ENCODE data around the gene SLC7A6.
A peak's percentile ranks its signal among the peaks of the same experiment; 100 is the strongest.

Gene SLC7A6

DNA sequence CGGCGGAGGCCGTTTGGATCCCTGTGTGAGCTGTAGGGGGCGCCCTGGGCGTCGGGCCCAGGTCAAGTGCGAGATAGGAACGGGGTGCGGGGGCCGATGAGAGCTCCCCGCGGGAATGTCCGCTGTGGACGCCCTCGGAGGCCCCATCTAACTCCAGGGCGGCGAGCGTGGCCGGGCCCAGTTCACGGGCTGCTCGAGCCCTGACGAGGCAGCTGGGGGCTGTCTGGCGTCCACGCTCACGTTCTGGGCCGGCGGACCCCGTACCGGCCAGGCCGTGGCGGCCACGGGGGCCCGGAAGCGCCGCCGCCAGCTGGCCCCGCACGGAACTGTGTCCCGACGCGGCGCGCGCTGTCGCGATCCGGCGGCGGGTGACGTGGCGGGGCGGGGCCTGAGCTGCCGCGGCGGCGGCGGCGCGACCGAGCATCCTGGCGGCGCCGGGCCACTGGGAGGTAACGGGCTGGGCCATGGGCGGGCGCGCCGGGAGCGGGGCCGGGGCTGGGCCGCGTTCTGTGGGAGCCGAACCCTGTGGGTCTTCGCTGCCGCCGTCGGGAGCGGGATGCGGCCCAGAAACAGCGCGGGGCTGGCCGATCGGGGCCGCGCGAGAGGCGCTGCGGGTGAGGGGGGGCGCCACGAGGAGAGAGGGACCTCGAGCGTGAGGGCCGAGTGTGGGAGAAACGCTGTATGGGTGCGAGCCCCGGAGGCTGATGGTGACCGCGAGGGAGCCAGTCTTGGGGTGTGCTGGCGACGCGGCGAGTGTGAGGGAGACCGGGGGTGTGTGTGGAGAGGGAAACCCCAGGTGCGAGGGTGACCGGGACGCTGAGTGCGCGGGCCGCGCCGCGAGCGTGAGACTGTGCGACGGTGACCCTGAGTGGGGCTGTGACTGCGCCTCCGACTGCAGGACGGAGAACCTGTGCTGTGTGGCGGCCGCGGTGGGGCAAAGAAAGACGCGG is at the start of gene SLC7A6:
SLC7A6 (plus strand) TSS at position 399 of the 950 bp plus-strand sequence. CDS start 10,201 bp downstream, outside the sequence.
- peak; percentile 58 for DNase-seq

DNA sequence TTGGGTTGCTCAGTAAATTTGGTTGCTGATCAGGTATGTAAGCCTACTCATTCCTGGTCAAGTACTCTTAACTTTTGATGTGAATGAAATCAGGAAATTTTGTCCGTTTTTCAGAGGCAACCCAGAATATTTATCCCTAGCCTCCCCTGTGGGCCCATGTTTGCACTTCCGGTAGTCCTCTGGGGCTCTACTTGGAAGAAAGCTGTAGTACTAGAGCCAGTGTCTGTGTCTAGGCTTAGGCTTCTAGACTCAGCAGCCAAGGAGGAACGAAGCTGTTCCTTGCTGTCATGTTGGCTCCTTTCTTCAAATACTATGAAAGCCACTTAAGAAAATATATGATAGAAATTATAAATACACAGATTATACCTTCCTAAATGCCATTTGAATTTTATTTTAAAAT is 49.6 kb upstream of the SLC7A6 start:
- no peak for DNase-seq

DNA sequence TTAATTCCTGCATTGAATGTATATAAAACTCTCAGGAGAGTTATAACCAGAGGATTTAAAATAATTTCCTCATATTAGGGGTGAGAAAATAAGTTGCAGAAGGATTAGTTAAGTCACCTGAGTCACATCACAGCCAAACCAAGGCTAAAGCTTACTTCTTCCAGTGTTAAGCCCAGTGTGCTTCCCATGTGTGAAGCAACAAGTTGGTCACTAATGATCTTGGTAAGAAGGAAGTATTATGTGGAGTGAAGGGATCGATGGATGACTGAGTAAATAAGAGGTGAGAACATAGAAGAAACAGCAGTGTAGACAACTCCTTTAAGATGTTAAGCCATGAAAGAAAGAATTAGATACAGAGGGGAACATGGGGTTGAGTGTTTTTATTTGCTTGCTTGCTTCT is 49.0 kb upstream of the SLC7A6 start:
- DNase-seq: no peak

DNA sequence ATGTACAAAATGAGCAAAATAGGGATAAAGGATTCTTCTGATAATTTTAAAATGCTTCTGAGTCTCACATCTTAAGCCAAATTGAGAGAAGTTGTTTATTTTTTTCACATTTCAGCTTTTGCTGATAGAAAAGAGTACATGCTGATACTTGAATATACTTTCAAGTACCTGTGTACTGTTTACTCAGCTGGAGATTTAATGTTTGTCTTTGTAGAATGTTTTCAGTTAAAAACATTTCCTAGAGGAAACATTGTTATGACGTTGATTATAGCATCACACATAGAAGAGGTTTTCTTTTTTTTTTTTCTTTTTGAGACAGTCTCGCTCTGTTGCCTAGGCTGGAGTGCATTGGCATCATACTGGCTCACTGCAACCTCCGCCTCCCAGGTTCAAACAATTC is 48.1 kb upstream of the SLC7A6 start:
- DNase-seq: no peak

DNA sequence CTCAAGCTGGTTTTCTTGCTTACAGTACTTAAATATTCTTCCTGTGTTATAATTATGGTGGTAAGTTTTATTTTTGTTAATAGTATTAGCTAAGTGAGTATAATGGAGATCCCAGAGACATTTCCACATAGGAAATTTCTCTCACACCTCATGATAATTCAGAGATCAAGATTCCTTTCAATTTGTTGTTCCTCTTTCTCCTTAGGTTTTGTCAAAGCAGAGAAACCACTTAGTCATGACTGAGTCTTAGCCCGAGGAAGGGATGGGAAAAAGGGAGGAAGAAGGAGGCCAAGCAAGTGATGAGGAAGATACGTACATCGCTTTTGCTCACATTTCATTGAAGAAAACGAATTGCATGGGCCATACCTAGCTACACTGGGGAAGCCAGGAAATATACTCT is 46.8 kb upstream of the SLC7A6 start:
- no peak for DNase-seq

DNA sequence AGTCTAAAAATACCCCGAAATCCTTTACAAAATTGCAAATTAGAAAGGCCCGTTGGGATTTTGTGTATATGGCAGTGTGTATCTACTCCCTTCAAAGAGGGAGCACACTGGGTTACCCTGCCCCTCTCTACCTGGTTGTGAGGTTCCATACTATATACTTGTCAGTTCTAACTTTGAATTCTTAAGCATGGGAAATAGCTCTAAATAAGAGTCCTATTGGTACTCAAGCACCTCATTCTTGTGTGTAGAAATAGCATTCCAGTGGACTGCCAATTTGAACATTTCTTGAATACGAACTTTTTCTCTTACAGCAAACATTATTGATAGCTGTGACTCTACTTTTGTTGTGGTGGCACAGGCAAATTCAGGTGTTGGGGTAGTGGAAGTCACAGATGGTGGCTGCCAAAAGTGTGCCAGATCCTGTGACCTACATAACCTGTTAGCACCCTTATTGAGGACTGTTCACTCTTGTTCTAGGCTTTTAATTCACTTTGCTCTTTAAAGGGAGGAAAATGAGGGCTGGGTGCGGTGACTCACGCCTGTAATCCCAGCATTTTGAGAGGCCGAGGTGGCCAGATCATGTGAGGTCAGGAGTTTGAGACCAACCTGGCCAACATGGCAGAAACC is 44.5 kb upstream of the SLC7A6 start:
- DNase-seq: no peak

DNA sequence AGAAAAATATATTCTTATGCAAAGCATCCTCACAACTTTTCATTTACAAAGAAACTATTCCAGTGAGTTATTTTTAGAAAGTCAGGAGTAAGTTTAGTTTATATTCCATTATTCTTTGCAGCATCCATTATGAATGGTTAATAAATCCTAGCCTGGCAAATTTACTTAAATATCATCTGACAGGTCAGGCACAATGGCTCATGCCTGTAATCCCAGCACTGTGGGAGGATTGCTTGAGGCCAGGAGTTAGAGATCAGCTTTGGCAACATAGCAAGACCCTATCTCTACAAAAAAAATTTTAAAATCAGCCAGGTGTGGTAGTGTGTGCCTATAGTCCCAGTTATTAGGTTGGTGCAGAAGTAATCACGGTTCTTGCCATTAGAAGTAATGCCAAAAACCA is 41.3 kb upstream of the SLC7A6 start:
- DNase-seq: no peak

DNA sequence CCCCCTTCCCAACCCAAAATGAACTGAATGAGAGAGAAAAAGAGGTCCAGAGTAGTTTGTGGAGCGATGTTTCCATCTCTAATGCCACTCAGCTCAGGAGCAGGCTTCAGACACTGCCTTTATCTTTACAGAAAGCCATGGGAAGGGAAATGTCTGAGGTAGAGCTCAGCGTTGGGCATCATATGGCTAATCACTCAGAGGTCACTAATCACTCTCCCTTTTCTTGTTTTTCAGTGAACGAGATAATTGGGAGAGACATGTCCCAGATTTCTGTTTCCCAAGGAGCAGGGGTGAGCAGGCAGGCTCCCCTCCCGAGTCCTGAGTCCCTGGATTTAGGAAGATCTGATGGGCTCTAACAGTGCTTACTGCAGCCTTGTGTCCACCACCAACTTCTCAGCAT is 38.2 kb upstream of the SLC7A6 start:
- DNase-seq: no peak

DNA sequence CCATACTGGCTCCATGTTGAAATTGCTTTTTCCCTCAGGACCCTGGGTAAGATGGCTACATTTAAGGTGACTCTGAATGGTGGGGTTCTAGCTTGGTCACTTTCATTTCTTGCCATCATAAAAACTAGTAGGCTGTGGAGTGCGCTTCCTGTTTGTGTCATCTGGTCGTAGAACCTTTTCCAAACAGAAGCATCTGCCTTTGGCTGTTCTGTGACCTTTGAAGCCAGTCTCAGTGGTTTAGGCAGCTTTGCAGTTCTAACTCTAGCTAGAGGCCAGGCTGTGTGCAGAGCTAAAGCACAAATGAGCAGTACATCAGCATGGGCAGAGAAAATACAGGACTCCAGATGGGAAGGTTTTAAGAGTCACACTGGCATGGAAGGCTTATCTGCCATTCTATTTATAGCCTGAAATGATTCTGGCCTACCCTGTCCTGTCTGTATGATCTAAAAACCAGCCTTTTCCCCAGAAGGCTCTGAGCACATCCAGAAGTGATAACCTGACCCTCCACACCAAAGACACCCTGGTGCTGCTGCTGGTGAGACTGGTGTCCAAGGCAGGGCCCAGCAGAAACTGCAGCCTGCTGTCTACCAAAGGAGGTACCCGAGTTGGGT is 37.0 kb upstream of the SLC7A6 start:
- no peak for DNase-seq

DNA sequence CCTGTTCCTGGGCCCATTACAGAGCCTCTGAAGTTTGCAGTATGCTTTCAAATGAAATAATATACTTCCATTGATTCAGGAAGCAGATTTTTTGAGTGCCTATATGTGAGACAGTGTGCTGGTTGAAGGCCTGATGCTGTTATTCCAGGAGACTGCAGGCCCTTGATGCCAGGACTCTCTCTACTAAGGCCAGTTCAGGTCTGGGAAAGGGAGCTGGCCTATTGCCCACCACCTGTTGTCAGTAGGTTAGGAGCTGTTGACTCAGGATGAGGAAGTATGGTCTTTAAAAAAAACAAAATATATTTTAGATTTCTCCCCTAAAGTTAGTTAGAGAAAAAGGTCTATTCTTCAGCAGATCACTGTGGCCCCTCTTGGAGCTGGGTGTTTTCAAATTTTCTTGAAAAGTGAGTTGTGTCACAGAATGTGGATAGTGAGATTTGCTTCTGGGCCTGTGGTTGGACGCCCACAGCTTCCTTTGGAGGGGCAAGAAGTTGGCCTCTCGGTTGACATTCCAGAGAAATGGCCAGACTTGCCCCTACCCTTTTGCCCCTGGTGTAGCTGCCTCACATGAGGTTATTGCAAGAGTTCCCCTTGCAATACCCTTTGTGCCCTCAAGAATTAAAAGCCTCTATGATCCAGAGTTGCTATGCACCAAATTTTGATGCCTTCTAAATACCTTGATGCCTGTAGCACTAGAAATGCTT is 36.3 kb upstream of the SLC7A6 start:
- no peak for DNase-seq

DNA sequence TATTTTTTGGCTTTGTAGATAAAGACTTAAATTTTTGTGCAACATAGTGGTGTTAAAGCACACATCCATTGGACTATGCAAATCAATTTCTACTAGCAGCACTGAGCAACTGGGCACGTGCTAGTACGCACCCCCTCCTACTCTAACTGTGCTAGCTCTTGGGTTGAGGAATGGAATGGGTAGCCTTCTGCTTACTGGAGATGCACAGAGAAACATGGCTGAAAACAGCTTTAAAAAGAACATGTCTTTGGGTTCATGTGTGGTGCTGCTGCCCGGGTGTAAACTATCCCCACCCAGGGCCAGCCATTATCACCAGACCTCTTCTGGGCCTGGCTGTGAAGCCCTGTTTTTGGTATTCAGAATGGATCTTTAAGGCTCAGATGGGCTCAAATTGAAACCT is 35.7 kb upstream of the SLC7A6 start:
- DNase-seq: no peak

DNA sequence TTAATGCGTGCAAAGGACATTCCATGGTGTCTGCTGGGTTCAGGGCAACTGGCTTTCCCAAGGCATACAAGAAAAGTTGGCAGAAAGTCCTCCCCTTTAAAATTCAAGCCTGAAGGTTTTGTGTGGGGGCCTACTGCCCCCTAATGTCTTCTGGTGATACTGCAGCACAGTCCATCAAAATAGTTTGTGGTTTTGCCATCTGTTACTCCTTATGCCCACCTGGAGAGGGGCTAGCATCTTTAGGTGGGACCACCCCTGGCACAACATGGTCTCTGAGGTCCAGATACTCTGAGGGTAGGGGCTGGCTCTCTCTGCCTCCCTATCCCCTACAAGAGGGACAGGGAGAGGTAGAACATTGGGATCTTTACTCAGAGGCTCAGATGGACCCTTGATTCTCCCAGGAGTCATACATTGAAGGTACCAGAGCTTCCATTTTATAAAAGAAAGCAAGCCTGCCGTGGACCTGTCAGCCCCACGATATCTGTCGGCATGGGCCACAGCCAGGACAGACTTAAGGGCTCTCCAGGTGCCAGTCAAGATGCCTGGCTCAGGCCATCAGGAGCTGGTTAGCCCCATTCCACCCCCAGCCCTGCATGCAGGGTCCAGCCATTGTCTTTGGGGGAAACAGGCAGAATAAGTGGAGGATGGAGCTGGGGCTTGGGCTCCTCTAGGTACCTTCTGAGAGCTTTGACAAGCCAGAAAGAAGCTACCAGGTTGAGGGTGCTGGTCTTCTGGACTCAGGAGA is 34.7 kb upstream of the SLC7A6 start:
- peak; percentile 11 for DNase-seq

DNA sequence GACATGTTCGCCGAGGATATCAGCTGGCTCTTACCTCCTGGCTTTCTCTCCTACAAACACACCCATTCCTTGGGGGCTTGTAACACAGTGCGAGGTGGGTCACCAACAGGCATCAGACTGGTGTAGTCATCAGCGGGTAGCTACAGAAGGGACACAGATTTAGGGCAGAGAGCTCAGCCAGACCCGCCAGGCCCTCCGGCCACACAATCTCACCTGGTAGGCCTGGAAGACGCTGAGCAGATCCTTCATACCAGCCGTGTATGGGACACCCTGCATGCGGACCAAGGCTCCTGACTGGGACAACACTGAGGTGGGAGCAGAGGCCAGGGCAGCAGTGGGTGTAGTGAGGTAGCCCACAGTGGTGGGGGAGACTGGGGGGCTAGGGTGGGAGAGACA is 34.2 kb upstream of the SLC7A6 start:
- no peak for DNase-seq

DNA sequence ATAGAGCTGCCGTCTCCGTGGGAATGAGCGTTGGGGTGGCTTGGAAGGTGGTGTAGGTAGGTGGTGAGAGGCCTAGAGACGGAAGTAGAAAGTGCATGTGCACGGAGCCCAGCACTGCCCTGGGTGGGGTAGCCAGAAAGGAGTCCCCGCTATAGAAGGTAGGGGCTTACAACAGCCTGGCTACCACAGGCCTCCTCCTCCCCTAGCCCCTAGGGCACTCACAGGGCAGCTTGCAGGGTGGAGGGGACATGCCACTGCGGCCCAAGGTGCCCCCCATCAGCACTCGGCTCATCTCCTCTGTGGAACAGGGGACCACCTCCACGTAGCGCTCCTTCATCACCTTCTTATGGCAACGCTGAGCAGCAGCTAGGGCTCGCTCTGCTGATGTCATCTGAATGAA is 33.4 kb upstream of the SLC7A6 start:
- no peak for DNase-seq

DNA sequence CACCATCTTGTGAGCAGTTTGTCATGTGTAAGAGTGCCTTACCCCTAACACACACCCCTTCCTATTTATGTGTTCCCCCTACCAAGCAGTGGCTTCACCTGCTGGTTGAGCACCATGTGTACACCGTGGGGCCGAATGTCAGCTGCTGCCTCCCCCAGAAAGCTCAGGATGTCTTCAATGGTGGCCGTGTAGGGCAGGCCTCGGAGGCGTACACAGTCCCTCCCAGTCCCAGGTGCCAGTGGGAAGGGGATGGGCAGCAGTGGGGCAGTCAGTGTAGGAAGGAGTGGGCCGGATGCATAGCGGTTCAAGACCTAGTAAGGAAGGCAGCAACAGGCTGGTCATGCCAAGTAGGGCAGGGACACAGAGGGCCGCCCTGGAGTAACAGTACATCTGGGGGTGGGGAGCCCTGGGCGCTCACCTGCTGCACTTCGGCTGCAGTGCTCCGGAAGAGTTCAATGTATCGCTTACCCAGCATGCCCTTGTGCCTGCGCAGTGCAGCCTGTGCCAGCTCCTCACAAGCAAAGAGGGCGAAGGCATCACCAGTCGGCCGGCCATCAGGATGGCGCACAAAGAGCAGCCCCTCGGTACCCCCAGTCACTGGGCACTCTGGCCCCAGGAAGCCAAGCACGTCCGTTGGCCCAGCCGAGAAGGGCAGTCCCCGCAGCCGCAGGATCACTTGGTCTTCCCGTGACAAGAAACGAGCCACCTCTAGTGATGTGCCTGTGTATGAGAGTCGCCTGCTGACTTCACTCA is 32.8 kb upstream of the SLC7A6 start:
- no peak for DNase-seq

DNA sequence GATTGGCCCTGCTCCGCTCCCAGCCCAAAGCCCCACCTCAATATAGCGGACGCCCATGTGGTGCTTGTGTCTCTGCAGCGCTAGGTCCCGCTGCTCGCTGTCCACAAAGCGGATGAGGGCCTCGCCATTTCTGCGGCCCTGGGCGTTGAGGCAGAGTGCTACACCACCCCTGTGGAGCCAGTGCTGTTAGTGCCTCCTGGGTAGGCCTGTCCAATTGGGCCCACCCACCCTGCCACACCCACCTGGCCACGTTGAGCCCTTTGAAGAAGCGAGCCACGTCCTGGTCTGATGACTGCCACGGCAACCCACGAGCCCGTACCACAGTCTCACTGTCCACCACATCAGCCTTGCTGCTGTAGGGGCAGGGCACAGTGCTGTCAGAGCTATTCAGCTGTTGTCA is 32.0 kb upstream of the SLC7A6 start:
- no peak for DNase-seq

DNA sequence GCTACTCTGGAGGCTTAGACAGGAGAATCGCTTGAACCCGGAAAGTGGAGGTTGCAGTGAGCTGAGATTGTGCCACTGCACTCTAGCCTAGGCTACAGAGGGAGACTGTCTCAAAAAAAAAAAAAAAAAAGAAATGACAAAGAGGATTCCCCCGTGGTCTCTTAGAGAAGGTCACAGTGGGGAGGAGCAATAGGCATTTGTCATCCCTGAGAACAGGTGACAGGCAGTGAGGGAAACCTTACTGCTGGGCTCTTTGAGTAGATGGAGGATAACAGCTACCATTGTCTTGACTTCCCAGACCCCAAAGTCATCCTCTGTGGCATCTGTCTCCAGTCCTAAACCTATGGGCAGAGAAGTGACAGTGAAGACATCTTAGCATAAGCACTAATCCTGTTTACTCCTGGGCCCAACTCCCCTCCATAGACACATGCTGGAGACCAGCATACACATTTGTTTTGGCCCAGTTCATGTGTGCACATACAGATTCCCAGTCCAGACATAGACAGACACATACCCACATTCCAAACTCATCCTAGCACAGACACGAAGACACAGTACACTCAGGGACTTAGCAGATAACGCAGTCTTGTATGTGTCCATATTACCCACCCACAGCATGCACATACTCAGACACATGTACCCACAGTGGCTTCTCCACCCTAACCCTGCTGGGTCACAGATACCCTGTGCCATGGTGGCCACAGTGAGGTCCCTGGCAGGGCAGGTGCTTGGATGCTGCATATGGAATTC is 31.1 kb upstream of the SLC7A6 start:
- DNase-seq: no peak

DNA sequence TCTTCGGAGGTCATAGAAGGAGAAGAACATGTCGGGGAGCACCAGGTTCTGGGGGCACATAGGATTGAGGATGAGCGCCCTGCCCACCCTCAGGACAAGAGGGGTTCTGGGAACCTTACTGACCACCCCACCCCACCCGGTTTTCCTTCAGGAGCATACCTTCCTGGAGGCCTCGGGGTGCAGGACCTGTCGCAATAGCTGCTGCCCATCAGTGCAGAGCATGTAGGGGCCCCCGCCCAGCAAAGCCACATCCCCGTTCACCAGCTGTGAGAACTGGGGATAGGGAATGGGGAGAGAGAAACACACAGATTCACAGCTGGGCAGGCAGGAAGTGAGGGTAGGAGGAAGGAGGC is 30.5 kb upstream of the SLC7A6 start:
- DNase-seq: no peak

DNA sequence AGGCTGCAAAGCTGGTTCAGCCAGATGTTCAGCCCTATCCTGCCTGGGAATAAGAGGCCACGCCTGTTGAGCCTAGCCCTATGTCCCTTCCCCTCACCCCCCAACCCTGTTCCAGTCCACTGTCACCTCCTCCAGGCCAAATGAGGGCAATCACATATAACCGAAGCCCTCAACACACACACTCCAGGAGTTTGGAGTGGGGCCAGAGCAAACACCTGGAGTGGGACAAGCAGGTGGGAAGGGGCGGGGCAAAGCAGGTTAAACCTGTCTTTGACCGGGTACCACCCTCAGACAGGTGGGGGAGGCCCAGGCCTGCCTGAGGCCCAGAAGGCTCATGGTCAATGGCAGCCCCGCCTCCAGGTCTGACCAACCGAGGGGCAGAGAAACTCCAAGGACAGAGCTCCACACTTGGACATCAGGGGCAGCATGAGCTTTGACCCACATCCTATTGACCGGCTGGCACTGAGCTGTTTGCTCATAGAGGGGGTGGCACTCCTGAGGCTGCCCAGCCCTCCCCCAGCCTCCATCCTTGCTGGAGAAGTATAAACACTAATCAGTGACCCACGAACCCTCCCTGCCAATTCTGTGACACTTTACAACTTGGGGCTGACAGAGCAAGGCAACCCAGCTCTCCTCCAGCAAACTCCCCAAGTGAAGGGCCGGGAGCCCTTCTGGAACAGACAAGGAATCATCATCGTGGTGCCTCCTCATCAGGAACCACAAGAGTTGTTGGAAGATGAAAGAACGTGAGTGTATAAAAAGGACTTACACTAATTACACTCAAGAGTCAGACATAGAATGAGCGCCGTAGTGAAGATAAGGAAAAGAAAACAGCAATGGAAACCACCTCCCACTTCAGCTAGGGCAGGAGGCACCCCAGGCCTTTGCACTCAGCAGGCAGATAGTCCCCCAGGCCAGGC is 29.9 kb upstream of the SLC7A6 start:
- DNase-seq: no peak
